Measurements from ENCODE around the gene FBLIM1.

Gene FBLIM1

GRCh38 chr1:15736038-15736891 lies 22.3 kb upstream of the FBLIM1 start, which contains the start of gene SLC25A34:
TSS of gene SLC25A34 (plus strand) at chr1:15736258. CDS start at chr1:15736486, 228 bp downstream.
- TF ChIP-seq, protein P1, sequence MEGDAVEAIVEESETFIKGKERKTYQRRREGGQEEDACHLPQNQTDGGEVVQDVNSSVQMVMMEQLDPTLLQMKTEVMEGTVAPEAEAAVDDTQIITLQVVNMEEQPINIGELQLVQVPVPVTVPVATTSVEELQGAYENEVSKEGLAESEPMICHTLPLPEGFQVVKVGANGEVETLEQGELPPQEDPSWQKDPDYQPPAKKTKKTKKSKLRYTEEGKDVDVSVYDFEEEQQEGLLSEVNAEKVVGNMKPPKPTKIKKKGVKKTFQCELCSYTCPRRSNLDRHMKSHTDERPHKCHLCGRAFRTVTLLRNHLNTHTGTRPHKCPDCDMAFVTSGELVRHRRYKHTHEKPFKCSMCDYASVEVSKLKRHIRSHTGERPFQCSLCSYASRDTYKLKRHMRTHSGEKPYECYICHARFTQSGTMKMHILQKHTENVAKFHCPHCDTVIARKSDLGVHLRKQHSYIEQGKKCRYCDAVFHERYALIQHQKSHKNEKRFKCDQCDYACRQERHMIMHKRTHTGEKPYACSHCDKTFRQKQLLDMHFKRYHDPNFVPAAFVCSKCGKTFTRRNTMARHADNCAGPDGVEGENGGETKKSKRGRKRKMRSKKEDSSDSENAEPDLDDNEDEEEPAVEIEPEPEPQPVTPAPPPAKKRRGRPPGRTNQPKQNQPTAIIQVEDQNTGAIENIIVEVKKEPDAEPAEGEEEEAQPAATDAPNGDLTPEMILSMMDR (IDR thresholded peaks at IDR 0.05; ENCODE audit: extremely low read depth, missing control alignments): no peak
- DNase-seq (ENCODE audit: low spot score): no peak

DNA sequence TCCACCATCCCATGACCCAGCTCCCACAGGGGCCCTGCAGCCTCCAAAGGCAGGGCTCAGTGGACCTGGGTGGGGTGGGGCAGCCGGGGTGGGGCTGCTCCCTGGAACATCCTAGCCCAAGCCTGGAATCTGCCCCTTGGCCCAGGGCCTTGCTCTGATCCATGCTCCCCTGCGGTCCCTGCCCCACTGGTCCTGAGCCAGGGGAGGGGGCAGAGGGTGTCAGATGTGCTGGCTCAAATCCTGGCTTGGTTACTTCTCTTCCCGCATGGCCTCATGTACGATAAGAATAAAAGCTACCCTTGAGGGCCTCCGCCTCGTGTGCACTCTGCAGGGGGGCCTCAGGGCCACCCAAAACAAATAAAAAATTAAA lies 21.7 kb upstream of the FBLIM1 start:
- TF ChIP-seq, protein P1 (IDR thresholded peaks at IDR 0.05; ENCODE audit: extremely low read depth, missing control alignments): no peak
- no peak for DNase-seq (ENCODE audit: low spot score)

- no peak for DNase-seq (ENCODE audit: low spot score)
- TF ChIP-seq, protein P1 (IDR thresholded peaks at IDR 0.05; ENCODE audit: extremely low read depth, missing control alignments): no peak
Measured at GRCh38 chr1:15737324-15738319, 21.0 kb upstream of the FBLIM1 start.

DNA sequence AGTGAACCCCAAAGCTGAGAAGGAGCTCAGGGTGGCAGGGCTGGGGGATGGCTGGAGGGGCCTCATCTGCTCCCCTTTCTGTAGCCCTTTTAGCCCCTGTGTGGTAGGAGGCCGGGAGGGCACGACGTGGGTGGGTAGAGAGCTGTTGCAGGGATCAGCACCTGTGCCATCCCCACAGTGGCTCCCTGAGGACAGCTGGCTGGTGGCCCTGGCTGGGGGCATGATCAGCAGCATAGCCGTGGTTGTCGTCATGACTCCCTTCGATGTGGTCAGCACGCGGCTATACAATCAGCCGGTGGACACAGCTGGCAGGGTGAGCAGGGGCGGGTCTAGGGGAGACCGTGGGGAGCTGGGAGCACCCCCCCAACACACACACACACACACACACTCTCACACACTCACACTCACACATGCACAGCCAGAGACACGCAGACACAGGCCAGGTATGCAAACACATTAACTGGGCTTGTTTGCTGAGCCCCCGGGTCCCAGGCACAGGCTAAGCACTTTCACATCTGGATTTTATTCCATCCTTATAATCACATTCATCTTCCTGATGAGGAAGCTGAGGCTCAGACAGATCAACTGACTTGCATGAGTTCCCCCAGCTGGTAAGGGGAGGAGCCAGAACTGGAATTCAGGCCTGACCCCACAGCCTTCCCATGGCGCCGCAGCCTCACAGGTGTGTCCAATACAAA lies 20.0 kb upstream of the FBLIM1 start:
- TF ChIP-seq, protein P1 (IDR thresholded peaks at IDR 0.05; ENCODE audit: extremely low read depth, missing control alignments): no peak
- no peak for DNase-seq (ENCODE audit: low spot score)

DNA sequence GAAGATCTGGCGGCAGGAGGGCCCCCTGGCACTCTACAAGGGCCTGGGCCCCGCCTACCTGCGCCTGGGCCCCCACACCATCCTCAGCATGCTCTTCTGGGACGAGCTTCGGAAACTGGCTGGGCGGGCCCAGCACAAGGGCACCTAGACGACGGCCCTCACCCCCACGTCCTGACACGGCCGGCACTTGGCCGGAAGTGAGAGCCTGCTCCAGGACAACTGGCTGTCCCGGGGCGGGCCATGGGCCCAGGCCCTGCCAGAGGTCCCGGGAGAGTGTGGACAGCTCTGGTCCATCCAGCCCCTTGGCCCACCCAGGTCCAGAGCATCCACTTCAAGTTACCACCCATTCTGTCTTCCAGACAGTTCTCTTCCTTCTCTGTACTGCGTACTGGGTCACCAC lies 19.3 kb upstream of the FBLIM1 start:
- no peak for DNase-seq (ENCODE audit: low spot score)
- TF ChIP-seq, protein P1 (IDR thresholded peaks at IDR 0.05; ENCODE audit: extremely low read depth, missing control alignments): no peak

DNA sequence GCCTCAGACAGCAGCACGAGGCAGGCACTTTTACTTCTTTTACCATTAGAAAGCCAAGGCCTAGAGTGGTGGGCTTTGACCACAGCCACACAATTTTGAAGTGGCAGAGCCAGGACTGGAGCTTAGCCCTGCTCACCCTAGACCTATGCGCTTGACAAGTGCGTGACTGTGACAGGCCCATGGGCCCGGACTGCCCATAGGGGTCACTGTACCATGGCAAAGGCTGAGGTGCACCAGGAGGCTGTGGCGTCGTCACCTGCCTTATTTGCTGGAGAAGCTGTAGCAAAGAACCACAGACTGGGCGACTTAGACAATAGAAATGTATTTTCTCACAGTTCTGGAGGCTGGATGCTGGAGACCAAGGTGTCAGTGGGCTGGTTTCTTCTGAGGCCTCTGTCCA lies 18.9 kb upstream of the FBLIM1 start:
- DNase-seq (ENCODE audit: low spot score): no peak

More for the DNA sequence above, 18.9 kb upstream of the FBLIM1 start:
- TF ChIP-seq, protein P1 (IDR thresholded peaks at IDR 0.05; ENCODE audit: extremely low read depth, missing control alignments): no peak

Data from GM20000 (cell line).